Mesothelial cell of epicardium (in vitro differentiated cells): ENCODE data around the gene FBXL16. TPM values are rescaled to one million over a fixed set of nuclear protein-coding genes. Genes with fewer than 3 reads are reported as not detected.

Source experiments
- DNase-seq, 2 experiments: peaks; one replicate each; pipeline ENCODE4 v3.0.0; 2021; ENCODE audit warnings: low spot score in 2 of 2; ENCODE audit not compliant: unreplicated experiment in 2 of 2
- H3K27ac Mint-ChIP-seq: 2 replicates; pipeline ENCODE4 v1.8.0; 2021; ENCODE audit warnings: mixed read lengths
- H3K27me3 Mint-ChIP-seq: 2 replicates; pipeline ENCODE4 v1.8.0; 2021; ENCODE audit warnings: low read depth, mixed read lengths
- H3K36me3 Mint-ChIP-seq: 2 replicates; pipeline ENCODE4 v1.8.0; 2021; ENCODE audit warnings: mixed read lengths
- H3K4me1 Mint-ChIP-seq: 2 replicates; pipeline ENCODE4 v1.8.0; 2021; ENCODE audit warnings: mixed read lengths
- H3K4me3 Mint-ChIP-seq: 2 replicates; pipeline ENCODE4 v1.8.0; 2021; ENCODE audit warnings: mild to moderate bottlenecking, moderate library complexity, mixed read lengths
- H3K9me3 Mint-ChIP-seq: 2 replicates; pipeline ENCODE4 v1.8.0; 2021; ENCODE audit warnings: mixed read lengths
- total RNA-seq: library from RNA; stranded (reverse); gene quantifications from 3 replicates; pipeline ENCODE4 v1.2.1, GENCODE V29; 2021
- TF ChIP-seq, protein P1 (sequence below): fragments of 200-600 bp; sonication (generic); IDR thresholded peaks from one replicate; pipeline ENCODE4 v1.5.0; 2021; ENCODE audit warnings: antibody characterized with exemption; ENCODE audit not compliant: unreplicated experiment

Gene FBXL16
- total RNA-seq, 1 donor from 2014 or later: 0.85 TPM

DNA sequence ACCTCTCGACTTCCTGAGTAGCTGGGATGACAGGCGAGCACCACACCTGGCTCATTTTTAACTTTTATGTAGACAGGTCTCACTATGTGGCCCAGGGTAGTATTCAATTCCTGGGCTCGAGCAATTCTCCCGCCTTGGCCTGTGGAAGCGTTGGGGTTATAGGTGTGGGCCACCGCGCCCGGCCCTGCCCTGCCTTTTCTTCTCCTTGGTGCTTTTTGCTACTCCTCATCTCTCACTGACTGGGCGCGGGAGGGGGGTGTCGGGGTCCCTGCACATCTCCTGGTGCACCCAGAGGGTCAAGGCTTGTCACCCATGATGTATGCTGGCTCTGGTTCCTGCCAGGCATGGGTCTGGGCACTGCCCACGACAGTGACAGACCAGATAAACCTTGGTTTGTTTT, 61.0 kb downstream of the FBXL16 start:
- TF ChIP-seq, protein P1, sequence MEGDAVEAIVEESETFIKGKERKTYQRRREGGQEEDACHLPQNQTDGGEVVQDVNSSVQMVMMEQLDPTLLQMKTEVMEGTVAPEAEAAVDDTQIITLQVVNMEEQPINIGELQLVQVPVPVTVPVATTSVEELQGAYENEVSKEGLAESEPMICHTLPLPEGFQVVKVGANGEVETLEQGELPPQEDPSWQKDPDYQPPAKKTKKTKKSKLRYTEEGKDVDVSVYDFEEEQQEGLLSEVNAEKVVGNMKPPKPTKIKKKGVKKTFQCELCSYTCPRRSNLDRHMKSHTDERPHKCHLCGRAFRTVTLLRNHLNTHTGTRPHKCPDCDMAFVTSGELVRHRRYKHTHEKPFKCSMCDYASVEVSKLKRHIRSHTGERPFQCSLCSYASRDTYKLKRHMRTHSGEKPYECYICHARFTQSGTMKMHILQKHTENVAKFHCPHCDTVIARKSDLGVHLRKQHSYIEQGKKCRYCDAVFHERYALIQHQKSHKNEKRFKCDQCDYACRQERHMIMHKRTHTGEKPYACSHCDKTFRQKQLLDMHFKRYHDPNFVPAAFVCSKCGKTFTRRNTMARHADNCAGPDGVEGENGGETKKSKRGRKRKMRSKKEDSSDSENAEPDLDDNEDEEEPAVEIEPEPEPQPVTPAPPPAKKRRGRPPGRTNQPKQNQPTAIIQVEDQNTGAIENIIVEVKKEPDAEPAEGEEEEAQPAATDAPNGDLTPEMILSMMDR: no peak
- peak overlapping the region; percentile 28 for H3K4me3 Mint-ChIP-seq
- no peak for DNase-seq

DNA sequence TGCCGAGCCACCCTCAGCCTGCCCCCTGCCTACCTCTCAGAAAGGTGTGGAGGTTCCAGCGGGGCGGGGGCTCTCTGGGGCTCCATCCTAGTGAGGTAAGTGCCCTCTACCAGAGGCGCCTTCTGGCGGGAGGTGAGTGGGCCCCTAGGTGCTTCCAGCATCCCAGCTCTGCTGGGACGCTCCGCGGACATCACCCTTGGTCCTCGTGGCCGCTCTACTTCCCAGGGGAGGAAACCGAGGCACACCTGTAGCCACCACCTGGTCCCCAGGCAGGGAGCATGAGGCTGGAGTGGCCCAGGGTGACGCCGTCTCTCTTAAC, 62.6 kb downstream of the FBXL16 start:
- DNase-seq: no peak
- H3K4me3 Mint-ChIP-seq: peak overlapping the region; percentile 62
- H3K9me3 Mint-ChIP-seq: no peaks in the 10 kb centered on the region
- peaks cover 6% of the 10 kb centered on the region for H3K4me1 Mint-ChIP-seq
- H3K36me3 Mint-ChIP-seq: no peaks in the 10 kb centered on the region
- no peaks in the 10 kb centered on the region for H3K27me3 Mint-ChIP-seq
- TF ChIP-seq, protein P1: no peak
- H3K27ac Mint-ChIP-seq: no peak overlapping the region

More for the DNA sequence above, 61.0 kb downstream of the FBXL16 start:
- H3K36me3 Mint-ChIP-seq: no peaks in the 10 kb centered on the region
- H3K9me3 Mint-ChIP-seq: no peaks in the 10 kb centered on the region
- no peaks in the 10 kb centered on the region for H3K27me3 Mint-ChIP-seq
- no peak overlapping the region for H3K27ac Mint-ChIP-seq
- peaks cover 10% of the 10 kb centered on the region for H3K4me1 Mint-ChIP-seq

Other genes with a start within 250 kb of the FBXL16 start
- 48.2 to 49.1 TPM (median 48.7 TPM) in 3 replicates for gene CAPN15, start 178.1 kb downstream of the FBXL16 start, total RNA-seq
- 0.25 TPM in 1 of 3 replicates, not detected in the others for gene PRR35, start 145.4 kb downstream of the FBXL16 start, total RNA-seq
- 2.3 to 3.0 TPM (median 2.7 TPM) in 3 replicates for gene NHLRC4, start 138.8 kb downstream of the FBXL16 start, total RNA-seq
- gene PIGQ, start 135.8 kb downstream of the FBXL16 start, total RNA-seq: 78.5 to 86.7 TPM (median 84.8 TPM) in 3 replicates
- gene RAB40C, start 115.7 kb downstream of the FBXL16 start, total RNA-seq: 23.2 to 26.2 TPM (median 25.5 TPM) in 3 replicates
- gene WFIKKN1, start 74.8 kb downstream of the FBXL16 start, total RNA-seq: 0.47 to 0.94 TPM (median 0.84 TPM) in 3 replicates
- gene METTL26, start 69.5 kb downstream of the FBXL16 start, total RNA-seq: 72.1 to 74.0 TPM (median 73.2 TPM) in 3 replicates
- gene MCRIP2, start 64.0 kb downstream of the FBXL16 start, total RNA-seq: 20.5 to 24.6 TPM (median 21.7 TPM) in 3 replicates
- gene WDR90, start 56.4 kb downstream of the FBXL16 start, total RNA-seq: 75.9 to 86.9 TPM (median 77.2 TPM) in 3 replicates
- 190 to 207 TPM (median 194 TPM) in 3 replicates for gene RHOT2, start 37.7 kb downstream of the FBXL16 start, total RNA-seq
- gene RHBDL1, start 30.1 kb downstream of the FBXL16 start, total RNA-seq: 5.9 to 6.1 TPM (median 6.0 TPM) in 3 replicates
- 69.4 to 79.9 TPM (median 72.5 TPM) in 3 replicates for gene STUB1, start 25.4 kb downstream of the FBXL16 start, total RNA-seq
- gene JMJD8, start 21.5 kb downstream of the FBXL16 start, total RNA-seq: 46.1 to 51.2 TPM (median 46.5 TPM) in 3 replicates
- gene WDR24, start 15.4 kb downstream of the FBXL16 start, total RNA-seq: 20.6 to 22.8 TPM (median 21.9 TPM) in 3 replicates
- 12.8 to 15.3 TPM (median 15.1 TPM) in 3 replicates for gene METRN, start 9.3 kb upstream of the FBXL16 start, total RNA-seq
- gene ANTKMT, start 15.3 kb upstream of the FBXL16 start, total RNA-seq: 26.2 to 33.8 TPM (median 27.5 TPM) in 3 replicates
- 2.5 to 3.2 TPM (median 2.7 TPM) in 3 replicates for gene CCDC78, start 20.6 kb upstream of the FBXL16 start, total RNA-seq
- 6.4 to 8.6 TPM (median 7.4 TPM) in 3 replicates for gene HAGHL, start 21.3 kb upstream of the FBXL16 start, total RNA-seq
- 39.9 to 46.0 TPM (median 45.1 TPM) in 3 replicates for gene CIAO3, start 35.2 kb upstream of the FBXL16 start, total RNA-seq
- 5.0 to 5.8 TPM (median 5.7 TPM) in 3 replicates for gene MSLN, start 54.9 kb upstream of the FBXL16 start, total RNA-seq
- 21.5 to 23.0 TPM (median 21.9 TPM) in 3 replicates for gene RPUSD1, start 82.6 kb upstream of the FBXL16 start, total RNA-seq
- gene CHTF18, start 82.8 kb upstream of the FBXL16 start, total RNA-seq: 85.6 to 89.2 TPM (median 87.5 TPM) in 3 replicates
- gene GNG13, start 94.9 kb upstream of the FBXL16 start, total RNA-seq: not detected in 3 replicates